Skin of body (tissue), 2 donors: ENCODE measurements around the gene ATP13A4. TPM values are rescaled to one million over a fixed set of nuclear protein-coding genes. Genes with fewer than 3 reads are reported as not detected.
"Not testable (repeated sequence)": the region's sequence is repeated elsewhere in the genome, so short reads cannot be mapped to it uniquely, and the experiment has no call there.

ENCODE experiments used
- DNase-seq: peaks from one replicate; lab custom pipeline; 2025; lab: John Stamatoyannopoulos, UW
- total RNA-seq: library from RNA; depleted of rRNA; stranded (reverse); fragments of >200 nt; gene quantifications from one replicate; pipeline ENCODE4 v1.2.3, GENCODE V29; 2014

The ATP13A4 gene
- total RNA-seq, 1 donor from 2014 or later, result 22.4 TPM

- DNase-seq, result no peak
Observed at GRCh38 chr3:193559100-193559499, 4.4 kb upstream of the ATP13A4 start.

GRCh38 chr3:193556841-193557240 lies 2.1 kb upstream of the ATP13A4 start:
- no peak for DNase-seq

GRCh38 chr3:193553586-193553985 lies 1.1 kb downstream of the ATP13A4 start:
- no peak for DNase-seq

- no peak for DNase-seq
Observed at GRCh38 chr3:193552923-193553322, 1.8 kb downstream of the ATP13A4 start.

GRCh38 chr3:193548406-193548805 lies 6.3 kb downstream of the ATP13A4 start:
- no peak for DNase-seq

GRCh38 chr3:193546129-193546528 lies 8.6 kb downstream of the ATP13A4 start:
- no peak for DNase-seq

GRCh38 chr3:193545304-193545703 lies 9.4 kb downstream of the ATP13A4 start:
- DNase-seq, result no peak

- no peak for DNase-seq
Observed at GRCh38 chr3:193544289-193544688, 10.4 kb downstream of the ATP13A4 start.

- DNase-seq, result no peak
Observed at GRCh38 chr3:193530231-193531165, 24.2 kb downstream of the ATP13A4 start.

- not testable (repeated sequence) for DNase-seq
Observed at GRCh38 chr3:193526085-193526484, 28.6 kb downstream of the ATP13A4 start.

GRCh38 chr3:193522473-193522872 lies 32.2 kb downstream of the ATP13A4 start:
- no peak for DNase-seq

GRCh38 chr3:193520738-193521137 lies 34.0 kb downstream of the ATP13A4 start:
- no peak for DNase-seq

GRCh38 chr3:193515966-193516365 lies 38.7 kb downstream of the ATP13A4 start:
- no peak for DNase-seq

- no peak for DNase-seq
Observed at GRCh38 chr3:193510154-193510553, 44.5 kb downstream of the ATP13A4 start.

GRCh38 chr3:193509103-193509965 lies 45.4 kb downstream of the ATP13A4 start:
- DNase-seq, result no peak

- DNase-seq, result no peak
Observed at GRCh38 chr3:193508108-193508507, 46.6 kb downstream of the ATP13A4 start.

GRCh38 chr3:193507566-193507965 lies 47.1 kb downstream of the ATP13A4 start:
- no peak for DNase-seq

- DNase-seq, result peak; percentile 15
Observed at GRCh38 chr3:193506921-193507320, 47.8 kb downstream of the ATP13A4 start.

- no peak for DNase-seq
Observed at GRCh38 chr3:193502871-193503270, 51.8 kb downstream of the ATP13A4 start.

- no peak for DNase-seq
Observed at GRCh38 chr3:193499801-193500485, 54.8 kb downstream of the ATP13A4 start.

GRCh38 chr3:193499136-193499770 lies 55.4 kb downstream of the ATP13A4 start:
- DNase-seq, result peak; percentile 23
